Epidermal melanocyte (primary cell): ENCODE results near the gene HS3ST2.
"Not testable (repeated sequence)": the region's sequence is repeated elsewhere in the genome, so short reads cannot be mapped to it uniquely, and the experiment has no call there.

Source experiments
- DNase-seq: peaks from one replicate; pipeline ENCODE4 v3.0.0; 2011; ENCODE audit warnings: low spot score; ENCODE audit not compliant: insufficient read length

The HS3ST2 gene

GRCh38 chr16:22929461-22929860 is 115.5 kb downstream of the HS3ST2 start:
- DNase-seq, result no peak

GRCh38 chr16:22932032-22932771 is 118.2 kb downstream of the HS3ST2 start:
- no peak for DNase-seq

GRCh38 chr16:22933173-22933572 is 119.2 kb downstream of the HS3ST2 start:
- no peak for DNase-seq

GRCh38 chr16:22934786-22935185 is 120.8 kb downstream of the HS3ST2 start:
- DNase-seq, result no peak

GRCh38 chr16:22937169-22937568 is 123.2 kb downstream of the HS3ST2 start:
- DNase-seq, result no peak

- no peak for DNase-seq
Observed at GRCh38 chr16:22938647-22939046, 124.7 kb downstream of the HS3ST2 start.

- not testable (repeated sequence) for DNase-seq
Observed at GRCh38 chr16:22939744-22940363, 125.9 kb downstream of the HS3ST2 start.

GRCh38 chr16:22941970-22942501 is 128.1 kb downstream of the HS3ST2 start:
- DNase-seq, result no peak

GRCh38 chr16:22942811-22943210 is 128.8 kb downstream of the HS3ST2 start:
- no peak for DNase-seq

GRCh38 chr16:22945361-22945760 is 131.4 kb downstream of the HS3ST2 start:
- DNase-seq, result no peak

GRCh38 chr16:22946433-22946832 is 132.5 kb downstream of the HS3ST2 start:
- no peak for DNase-seq

- no peak for DNase-seq
Observed at GRCh38 chr16:22948058-22948602, 134.2 kb downstream of the HS3ST2 start.

- DNase-seq, result peak; percentile 51
Observed at GRCh38 chr16:22948603-22949368, 134.8 kb downstream of the HS3ST2 start.

GRCh38 chr16:22955461-22956070 is 141.6 kb downstream of the HS3ST2 start:
- no peak for DNase-seq

GRCh38 chr16:22961206-22961605 is 147.2 kb downstream of the HS3ST2 start:
- no peak for DNase-seq

- no peak for DNase-seq
Observed at GRCh38 chr16:22962905-22963304, 148.9 kb downstream of the HS3ST2 start.
